IMR-90 (cell line): ENCODE measurements around the gene ZNF99. TPM values are rescaled to one million over a fixed set of nuclear protein-coding genes. Genes with fewer than 3 reads are reported as not detected.

Experiments used
- ATAC-seq: fragments of 200-7000 bp; cut with Tn5 transposase; 2 replicates; pipeline ENCODE4 v1.9.1; 2020; ENCODE audit warnings: low read depth, mild to moderate bottlenecking, moderate library complexity
- BruUV-seq: library from RNA; stranded (reverse); fragments of 400-500 nt; replicated peaks from 2 replicates; lab custom pipeline; 2021; lab: Mats Ljungman, UMichigan
- CTCF ChIA-PET: fragments of 300-600 bp; formaldehyde crosslinking; extraction: SDS; loops from one replicate; lab custom pipeline; 2021; ENCODE audit warnings: antibody characterized with exemption; lab: Yijun Ruan, JAX
- POLR2A ChIA-PET: fragments of 300-600 bp; sonication (Branson Sonifier 250); formaldehyde crosslinking; loops from one replicate; lab custom pipeline; 2022; ENCODE audit warnings: antibody characterized with exemption; ENCODE audit not compliant: unreplicated experiment; lab: Charles Lee
- DNase-seq: peaks from one replicate; pipeline ENCODE4 v3.0.0; 2013
- H2AFZ ChIP-seq: replicated peaks from 2 replicates; pipeline ENCODE3; 2013; ENCODE audit warnings: low read length, mild to moderate bottlenecking; ENCODE audit not compliant: poor library complexity
- H2AK5ac ChIP-seq: 2 replicates; pipeline ENCODE4 v1.6.1; 2013; ENCODE audit warnings: low read depth, low read length, inconsistent platforms
- H2AK9ac ChIP-seq: replicated peaks from 2 replicates; pipeline ENCODE3; 2013; ENCODE audit warnings: mild to moderate bottlenecking, low read depth, low read length, moderate library complexity; ENCODE audit not compliant: poor library complexity
- H2BK120ac ChIP-seq: 2 replicates; pipeline ENCODE4 v1.6.1; 2013; ENCODE audit warnings: low read depth, low read length, inconsistent platforms
- H2BK15ac ChIP-seq: 3 replicates; pipeline ENCODE4 v1.6.1; 2013; ENCODE audit warnings: low read depth, low read length, inconsistent platforms
- H2BK20ac ChIP-seq: 2 replicates; pipeline ENCODE4 v1.6.1; 2013; ENCODE audit warnings: low read depth, mild to moderate bottlenecking, inconsistent platforms, low read length, moderate library complexity
- H2BK5ac ChIP-seq: 2 replicates; pipeline ENCODE4 v1.6.1; 2013; ENCODE audit warnings: mild to moderate bottlenecking, low read depth, low read length, inconsistent platforms; ENCODE audit not compliant: poor library complexity, severe bottlenecking
- H3K14ac ChIP-seq: replicated peaks from 2 replicates; pipeline ENCODE4 v1.6.1; 2013; ENCODE audit warnings: low read depth, low read length, inconsistent platforms
- H3K18ac ChIP-seq: 2 replicates; pipeline ENCODE4 v1.6.1; 2013; ENCODE audit warnings: low read depth, low read length, control low read depth
- H3K23ac ChIP-seq: 2 replicates; pipeline ENCODE4 v1.6.1; 2013; ENCODE audit warnings: low read depth, low read length, inconsistent platforms
- H3K27ac ChIP-seq: 2 replicates; pipeline ENCODE4 v1.5.1; 2013; ENCODE audit warnings: mild to moderate bottlenecking, control low read depth, low read length; ENCODE audit not compliant: insufficient read depth
- H3K27me3 ChIP-seq: 2 replicates; pipeline ENCODE4 v1.6.1; 2013; ENCODE audit warnings: low read length; ENCODE audit not compliant: control insufficient read depth, insufficient read depth
- H3K36me3 ChIP-seq: 2 replicates; pipeline ENCODE4 v1.6.1; 2013; ENCODE audit warnings: low read length, mixed read lengths; ENCODE audit not compliant: control insufficient read depth, insufficient read depth
- H3K4ac ChIP-seq: 2 replicates; pipeline ENCODE4 v1.6.1; 2013; ENCODE audit warnings: low read depth, low read length, inconsistent platforms
- H3K4me1 ChIP-seq: 2 replicates; pipeline ENCODE4 v1.6.1; 2013; ENCODE audit warnings: low read length, mixed read lengths; ENCODE audit not compliant: control insufficient read depth, insufficient read depth
- H3K4me2 ChIP-seq: 2 replicates; pipeline ENCODE4 v1.6.1; 2013; ENCODE audit warnings: low read depth, mild to moderate bottlenecking, control low read depth, low read length, moderate library complexity
- H3K4me3 ChIP-seq: 2 replicates; pipeline ENCODE4 v1.5.1; 2013; ENCODE audit warnings: low read depth, mild to moderate bottlenecking, control low read depth, low read length, moderate library complexity; ENCODE audit not compliant: insufficient read depth
- H3K56ac ChIP-seq: 2 replicates; pipeline ENCODE4 v1.6.1; 2013; ENCODE audit warnings: low read length, inconsistent platforms; ENCODE audit not compliant: insufficient read depth; ENCODE audit errors: extremely low read depth
- H3K79me1 ChIP-seq, 2 experiments: 2 replicates each; pipeline ENCODE4 v1.6.1; 2013; ENCODE audit warnings: low read length in 2 of 2, inconsistent platforms in 1 of 2, low read depth in 1 of 2
- H3K9ac ChIP-seq: 2 replicates; pipeline ENCODE4 v1.6.1; 2013; ENCODE audit warnings: low read depth, low read length, control low read depth
- H3K9me1 ChIP-seq: 2 replicates; pipeline ENCODE4 v1.6.1; 2013; ENCODE audit warnings: low read length, inconsistent platforms; ENCODE audit not compliant: insufficient read depth
- H3K9me3 ChIP-seq: 2 replicates; pipeline ENCODE4 v1.6.1; 2013; ENCODE audit warnings: low read length; ENCODE audit not compliant: control insufficient read depth, insufficient read depth
- H4K20me1 ChIP-seq: 2 replicates; pipeline ENCODE4 v1.6.1; 2013; ENCODE audit warnings: low read length, inconsistent platforms; ENCODE audit not compliant: insufficient read depth
- H4K5ac ChIP-seq: 2 replicates; pipeline ENCODE4 v1.6.1; 2013; ENCODE audit warnings: mild to moderate bottlenecking, low read depth, low read length, control low read depth
- H4K8ac ChIP-seq, 2 experiments: 2 replicates each; pipeline ENCODE4 v1.6.1; 2013; ENCODE audit warnings: low read depth in 2 of 2, low read length in 2 of 2, control low read depth in 1 of 2, inconsistent platforms in 1 of 2
- H4K91ac ChIP-seq: 2 replicates; pipeline ENCODE4 v1.6.1; 2013; ENCODE audit warnings: low read depth, low read length, inconsistent platforms; ENCODE audit not compliant: insufficient read depth
- CEBPB ChIP-seq: IDR thresholded peaks from 2 replicates; pipeline ENCODE4 v1.6.1; 2012; ENCODE audit warnings: low read depth, low read length, improper control_type of control experiment
- FOS ChIP-seq: fragments of 150-350 bp; IDR thresholded peaks from 2 replicates; pipeline ENCODE4 v1.6.1; 2016; ENCODE audit warnings: low read depth, low read length
- MAFK ChIP-seq: IDR thresholded peaks from 2 replicates; pipeline ENCODE4 v1.6.1; 2012; ENCODE audit warnings: low read depth, low read length, improper control_type of control experiment
- MAZ ChIP-seq: IDR thresholded peaks from 2 replicates; pipeline ENCODE4 v1.6.1; 2012; ENCODE audit warnings: low read depth, mild to moderate bottlenecking, low read length, improper control_type of control experiment, moderate library complexity, borderline replicate concordance
- MXI1 ChIP-seq: IDR thresholded peaks from 2 replicates; pipeline ENCODE4 v1.6.1; 2012; ENCODE audit warnings: low read depth, mild to moderate bottlenecking, low read length, moderate library complexity, borderline replicate concordance
- RFX5 ChIP-seq: IDR thresholded peaks from 2 replicates; pipeline ENCODE4 v1.8.0; 2012; ENCODE audit warnings: low read depth, mild to moderate bottlenecking, low read length, moderate library complexity
- SMC3 ChIP-seq: fragments of 150-350 bp; IDR thresholded peaks from 2 replicates; pipeline ENCODE4 v1.6.1; 2016; ENCODE audit warnings: low read depth, mild to moderate bottlenecking, antibody characterized with exemption, low read length, moderate library complexity
- WGBS, 2 experiments: methylation state at CpG; one replicate each; pipeline versions ENCODE4 v1.1.5 to v1.1.7; 2013; ENCODE audit warnings: missing lambda C conversion rate in 2 of 2; ENCODE audit not compliant: insufficient read length in 1 of 2; ENCODE audit errors: extremely low coverage in 2 of 2; 5-methylcytosine and 5-hydroxymethylcytosine counted together
- dilution Hi-C: fragments of 300-500 bp; cut with HindIII; formaldehyde crosslinking; loops from one replicate; pipeline ENCODE4 v1.14.3; 2018; ENCODE audit warnings: low sequenced_read_pairs; ENCODE audit not compliant: unreplicated experiment
- in situ Hi-C: fragments of 300-500 bp; cut with MboI; formaldehyde crosslinking; loops from 3 replicates; pipeline ENCODE4 v1.14.3; 2019; ENCODE audit warnings: low sequenced_read_pairs, inconsistent platforms, mixed read lengths
- intact Hi-C: fragments of 100-400 bp; cut with micrococcal nuclease; formaldehyde crosslinking; loops from 2 replicates; pipeline ENCODE4 v1.10.0; 2022
- polyA plus RNA-seq, 3 experiments: library from polyadenylated mRNA; depleted of rRNA; stranded (reverse); fragments of >200 nt; gene quantifications; 2 replicates each; pipeline ENCODE4 v1.2.3, GENCODE V29; 2012; ENCODE audit warnings: low replicate concordance in 1 of 3
- total RNA-seq: library from RNA; depleted of rRNA; stranded (reverse); fragments of >200 nt; gene quantifications from 2 replicates; pipeline ENCODE4 v1.2.3, GENCODE V29; 2012
- TF ChIP-seq, protein P1 (sequence below): fragments of 150-350 bp; IDR thresholded peaks from 2 replicates; pipeline ENCODE4 v1.6.1; 2017; ENCODE audit warnings: mild to moderate bottlenecking, antibody characterized with exemption, low read length, low read depth

Gene ZNF99
- total and polyA plus RNA-seq, 2 of the 4 experiments (the other 2 are of a cell fraction): not detected

DNA sequence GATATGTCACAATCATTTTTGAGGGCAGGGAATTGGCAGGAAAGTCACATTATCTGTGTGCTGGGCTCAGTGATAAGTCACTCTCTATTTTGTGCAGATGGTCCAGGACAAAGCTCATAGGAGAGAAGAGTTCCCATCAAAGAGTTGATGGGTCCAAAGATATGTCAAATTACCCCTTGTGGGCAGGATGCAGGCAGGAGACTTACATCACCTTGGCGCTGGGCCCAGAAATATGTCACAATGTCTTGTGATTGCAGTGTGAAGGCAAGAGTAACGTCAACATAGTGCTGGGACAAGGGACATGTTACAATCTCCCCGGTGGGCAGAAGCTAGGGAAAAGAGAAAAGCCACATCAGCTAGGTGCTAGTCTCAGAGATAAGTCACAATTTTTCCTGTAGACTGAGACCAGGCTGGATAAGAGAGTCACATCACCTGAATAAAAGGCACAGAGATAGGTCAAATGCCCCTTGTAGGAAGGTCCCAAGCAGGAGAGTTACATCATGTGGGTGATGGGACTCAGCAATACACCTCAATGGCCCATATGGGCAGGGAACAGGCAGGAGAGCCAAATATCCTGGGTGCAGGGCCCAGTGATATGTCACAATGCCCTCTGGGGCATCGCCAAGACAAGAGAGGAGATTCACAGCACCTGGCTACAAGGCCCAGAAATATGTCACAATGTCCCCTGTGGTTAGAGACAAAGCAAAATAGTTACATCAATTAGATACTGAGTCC is 47.9 kb downstream of the ZNF99 start:
- TF ChIP-seq, protein P1, sequence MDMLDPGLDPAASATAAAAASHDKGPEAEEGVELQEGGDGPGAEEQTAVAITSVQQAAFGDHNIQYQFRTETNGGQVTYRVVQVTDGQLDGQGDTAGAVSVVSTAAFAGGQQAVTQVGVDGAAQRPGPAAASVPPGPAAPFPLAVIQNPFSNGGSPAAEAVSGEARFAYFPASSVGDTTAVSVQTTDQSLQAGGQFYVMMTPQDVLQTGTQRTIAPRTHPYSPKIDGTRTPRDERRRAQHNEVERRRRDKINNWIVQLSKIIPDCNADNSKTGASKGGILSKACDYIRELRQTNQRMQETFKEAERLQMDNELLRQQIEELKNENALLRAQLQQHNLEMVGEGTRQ: no peak
- no peak for TF ChIP-seq MAFK
- TF ChIP-seq FOS: no peak
- no peak for TF ChIP-seq MAZ
- no peak for TF ChIP-seq CEBPB
- TF ChIP-seq MXI1: no peak
- no peak for TF ChIP-seq RFX5
- no peak for TF ChIP-seq SMC3
- H3K36me3 ChIP-seq: no peaks in the 10 kb centered on the region
- no peak overlapping the region for H2BK5ac ChIP-seq
- H3K4me2 ChIP-seq: no peak overlapping the region
- no peaks in the 10 kb centered on the region for H3K4me1 ChIP-seq
- no peak overlapping the region for H3K4me3 ChIP-seq
- H3K14ac ChIP-seq: no peak overlapping the region
- intact Hi-C loops (no loop called here), dilution Hi-C loops (no loop called here), in situ Hi-C loops (no loop called here)
- ATAC-seq (no peak), DNase-seq (no peak)
- WGBS, 2 experiments: 52% methylated on average over 2 of the region's 4 CpGs; no CpG with 5 or more reads in 1 of the 2 experiments
- no peaks in the 10 kb centered on the region for H4K20me1 ChIP-seq
- H2AK9ac ChIP-seq: no peak overlapping the region
- no TSS peak for BruUV-seq
- H2BK15ac ChIP-seq: no peak overlapping the region
- H3K23ac ChIP-seq: no peak overlapping the region
- POLR2A ChIA-PET: no interaction called here
- no peak overlapping the region for H3K9ac ChIP-seq
- no peak overlapping the region for H3K18ac ChIP-seq
- no peak overlapping the region for H2AK5ac ChIP-seq
- no peak overlapping the region for H3K56ac ChIP-seq
- no peak overlapping the region for H2BK120ac ChIP-seq
- H2AFZ ChIP-seq: no peak overlapping the region
- H3K27ac ChIP-seq: no peak overlapping the region
- H4K91ac ChIP-seq: no peak overlapping the region
- H2BK20ac ChIP-seq: no peak overlapping the region
- H4K5ac ChIP-seq: no peak overlapping the region
- no peaks in the 10 kb centered on the region for H3K9me1 ChIP-seq
- no peaks in the 10 kb centered on the region for H3K27me3 ChIP-seq
- no peak overlapping the region for H3K4ac ChIP-seq
- no peaks in the 10 kb centered on the region for H3K79me1 ChIP-seq
- CTCF ChIA-PET: no interaction called here
- H4K8ac ChIP-seq: no peak overlapping the region
- peaks cover 40% of the 10 kb centered on the region for H3K9me3 ChIP-seq
